Naive thymus-derived CD4-positive, alpha-beta T cell (primary cell): Measurements from ENCODE around the gene ATN1. TPM values are rescaled to one million over a fixed set of nuclear protein-coding genes. Genes with fewer than 3 reads are reported as not detected.

Experiments used
- ATAC-seq: fragments of 150-1000 bp; cut with Tn5 transposase; 2 replicates; pipeline ENCODE4 v1.10.0; 2021; ENCODE audit warnings: mild to moderate bottlenecking, moderate library complexity
- CTCF ChIA-PET: fragments of 350-600 bp; sonication (Branson Sonifier 250); formaldehyde crosslinking; loops from one replicate; lab custom pipeline; 2021; ENCODE audit warnings: antibody characterized with exemption; lab: Charles Lee
- POLR2A ChIA-PET: fragments of 350-600 bp; sonication (Branson Sonifier 250); formaldehyde crosslinking; loops from one replicate; lab custom pipeline; 2021; ENCODE audit warnings: antibody characterized with exemption, inconsistent platforms; lab: Charles Lee
- DNase-seq, 9 donors: peaks; one replicate each; pipeline versions ENCODE4 v3.0.0 to v3.0.0-alpha.2; 2020 to 2022; ENCODE audit warnings: mixed read lengths in 1 of 9
- H3K27ac ChIP-seq: one replicate; pipeline ENCODE4 v1.7.0; 2013; ENCODE audit warnings: mild to moderate bottlenecking, low read depth, low read length, moderate library complexity
- H3K27me3 ChIP-seq, 2 donors: one replicate each; pipeline ENCODE4 v1.7.0; 2013; ENCODE audit warnings: low read length in 2 of 2, mild to moderate bottlenecking in 2 of 2, moderate library complexity in 2 of 2; ENCODE audit not compliant: control insufficient read depth in 2 of 2, insufficient read depth in 2 of 2
- H3K36me3 ChIP-seq, 3 experiments: 1 replicate in 2 of 3; 2 replicates in 1 of 3; pipeline ENCODE4 v1.7.0; 2013; ENCODE audit warnings: low read length in 3 of 3, mild to moderate bottlenecking in 3 of 3, moderate library complexity in 1 of 3; ENCODE audit not compliant: insufficient read depth in 3 of 3, control insufficient read depth in 2 of 3
- H3K4me1 ChIP-seq, 2 donors: one replicate each; pipeline ENCODE4 v1.7.0; 2013; ENCODE audit warnings: low read length in 2 of 2, mild to moderate bottlenecking in 2 of 2, moderate library complexity in 1 of 2; ENCODE audit not compliant: control insufficient read depth in 2 of 2, insufficient read depth in 2 of 2
- H3K4me3 ChIP-seq: 2 replicates; pipeline ENCODE4 v1.7.0; 2013; ENCODE audit warnings: mild to moderate bottlenecking, low read length
- H3K9me3 ChIP-seq, 3 experiments: 1 replicate in 2 of 3; 2 replicates in 1 of 3; pipeline ENCODE4 v1.7.0; 2013; ENCODE audit warnings: low read length in 3 of 3; ENCODE audit not compliant: control insufficient read depth in 2 of 3
- H3K27ac Mint-ChIP-seq, 9 donors: one replicate each; pipeline ENCODE4 v1.8.0; 2020 to 2022; ENCODE audit warnings: mixed read lengths in 9 of 9, mild to moderate bottlenecking in 8 of 9, moderate library complexity in 5 of 9, inconsistent platforms in 2 of 9
- H3K27me3 Mint-ChIP-seq, 5 donors: one replicate each; pipeline ENCODE4 v1.8.0; 2021 to 2022; ENCODE audit warnings: mixed read lengths in 5 of 5, mild to moderate bottlenecking in 1 of 5
- H3K36me3 Mint-ChIP-seq, 5 donors: one replicate each; pipeline ENCODE4 v1.8.0; 2020 to 2022; ENCODE audit warnings: mixed read lengths in 5 of 5, mild to moderate bottlenecking in 3 of 5, inconsistent platforms in 1 of 5
- H3K4me1 Mint-ChIP-seq, 7 donors: one replicate each; pipeline ENCODE4 v1.8.0; 2020 to 2022; ENCODE audit warnings: mixed read lengths in 7 of 7, mild to moderate bottlenecking in 3 of 7, inconsistent platforms in 1 of 7
- H3K4me3 Mint-ChIP-seq, 10 donors: one replicate each; pipeline ENCODE4 v1.8.0; 2020 to 2022; ENCODE audit warnings: mild to moderate bottlenecking in 10 of 10, mixed read lengths in 10 of 10, moderate library complexity in 6 of 10, inconsistent platforms in 2 of 10
- H3K9me3 Mint-ChIP-seq, 11 donors: one replicate each; pipeline ENCODE4 v1.8.0; 2020 to 2022; ENCODE audit warnings: mixed read lengths in 11 of 11, mild to moderate bottlenecking in 4 of 11, inconsistent platforms in 1 of 11, moderate library complexity in 1 of 11
- intact Hi-C, 2 donors: fragments of 100-400 bp; cut with micrococcal nuclease; formaldehyde crosslinking; loops; one replicate each; pipeline ENCODE4 v1.15.1; 2023
- polyA plus RNA-seq, 2 donors: library from polyadenylated mRNA; unstranded; fragments of 300-500 nt; fragmentation: Illumina TruSeq; gene quantifications; one replicate each; pipeline ENCODE4 v1.2.3, GENCODE V29; 2021
- total RNA-seq, 6 experiments: library from RNA in 5 of 6; stranded (reverse) in 5 of 6; gene quantifications; 1 replicate in 5 of 6; 2 replicates in 1 of 6; pipeline ENCODE4 v1.2.3 and lab custom pipeline; 2021 to 2026

The ATN1 gene
- total and polyA plus RNA-seq, 7 experiments from 2014 or later = 0.95 to 42.2 (median 32.9) TPM

- Histone ChIP-seq H3K27ac (peak overlapping the region; percentile 92), H3K4me1 (peaks cover 5 to 38% of the 10 kb centered on the region in 2 donors), H3K4me3 (peak overlapping the region; percentile 90), H3K9me3 (no peaks in the 10 kb centered on the region), H3K36me3 (peaks cover 0 to 8% (median 0%) of the 10 kb centered on the region in 3 experiments), H3K27me3 (no peaks in the 10 kb centered on the region)
- Mint-ChIP-seq H3K4me1 (peaks cover 44 to 73% (median 56%) of the 10 kb centered on the region in 7 donors), H3K27me3 (no peaks in the 10 kb centered on the region), H3K27ac (peak overlapping the region; percentile 88 to 99 (median 96)), H3K4me3 (peak overlapping the region; percentile 75 to 88 (median 84)), H3K36me3 (peaks cover 0 to 19% (median 0%) of the 10 kb centered on the region in 5 donors), H3K9me3 (no peaks in the 10 kb centered on the region)
- DNase-seq (no peak), ATAC-seq (no peak)
- CTCF ChIA-PET = interaction anchor here (0.6 to 5.1 kb wide), 5 partner anchors 9 to 30 kb away, joined by 3 to 47 read pairs (median 4); no protein-coding TSS in a partner anchor
- POLR2A ChIA-PET = interaction anchor here (0.5 to 23.3 kb wide), 12 partner anchors 6 to 270 kb away, joined by 3 to 1270 read pairs (median 19); partner anchors contain the start of genes ATN1, C12orf57, CDCA3 and ENO2
- intact Hi-C loops = loop anchor here in 1 of 2 donors (5.0 kb wide), 1 partner anchor 251 kb away; the partner anchor contains the start of gene PEX5
Observed at GRCh38 chr12:6936194-6936635, 8.5 kb downstream of the ATN1 start.

- no peaks in the 10 kb centered on the region for H3K9me3 Mint-ChIP-seq
- no peaks in the 10 kb centered on the region for H3K27me3 Mint-ChIP-seq
- Histone ChIP-seq H3K4me3 (peak overlapping the region; percentile 90), H3K36me3 (peaks cover 0 to 8% (median 0%) of the 10 kb centered on the region in 3 experiments), H3K27ac (peak overlapping the region; percentile 92), H3K27me3 (no peaks in the 10 kb centered on the region), H3K4me1 (peaks cover 5 to 35% of the 10 kb centered on the region in 2 donors), H3K9me3 (no peaks in the 10 kb centered on the region)
- H3K4me3 Mint-ChIP-seq = peak overlapping the region; percentile 75 to 88 (median 84)
- peak; percentile 28 for ATAC-seq
- peaks cover 44 to 70% (median 55%) of the 10 kb centered on the region in 7 donors for H3K4me1 Mint-ChIP-seq
- POLR2A ChIA-PET = interaction anchor here (0.5 to 23.3 kb wide), 21 partner anchors 6 to 271 kb away, joined by 3 to 1270 read pairs (median 8); partner anchors contain the start of genes ATN1, C12orf57, CDCA3 and EMG1
- CTCF ChIA-PET = interaction anchor here (0.7 to 5.1 kb wide), 15 partner anchors 8 to 176 kb away, joined by 3 to 47 read pairs (median 4); partner anchors contain the start of genes C1RL and SPSB2
- peaks cover 0 to 21% (median 0%) of the 10 kb centered on the region in 5 donors for H3K36me3 Mint-ChIP-seq
- peak; percentile 24 to 89 (median 65) for DNase-seq
- H3K27ac Mint-ChIP-seq = peak overlapping the region; percentile 91 to 99 (median 96)
- intact Hi-C loops = loop anchor here in 1 of 2 donors (1.0 to 5.0 kb wide), 2 partner anchors 8 to 250 kb away; partner anchors contain the start of gene PEX5
Observed at GRCh38 chr12:6936636-6937480, 9.1 kb downstream of the ATN1 start.

DNA sequence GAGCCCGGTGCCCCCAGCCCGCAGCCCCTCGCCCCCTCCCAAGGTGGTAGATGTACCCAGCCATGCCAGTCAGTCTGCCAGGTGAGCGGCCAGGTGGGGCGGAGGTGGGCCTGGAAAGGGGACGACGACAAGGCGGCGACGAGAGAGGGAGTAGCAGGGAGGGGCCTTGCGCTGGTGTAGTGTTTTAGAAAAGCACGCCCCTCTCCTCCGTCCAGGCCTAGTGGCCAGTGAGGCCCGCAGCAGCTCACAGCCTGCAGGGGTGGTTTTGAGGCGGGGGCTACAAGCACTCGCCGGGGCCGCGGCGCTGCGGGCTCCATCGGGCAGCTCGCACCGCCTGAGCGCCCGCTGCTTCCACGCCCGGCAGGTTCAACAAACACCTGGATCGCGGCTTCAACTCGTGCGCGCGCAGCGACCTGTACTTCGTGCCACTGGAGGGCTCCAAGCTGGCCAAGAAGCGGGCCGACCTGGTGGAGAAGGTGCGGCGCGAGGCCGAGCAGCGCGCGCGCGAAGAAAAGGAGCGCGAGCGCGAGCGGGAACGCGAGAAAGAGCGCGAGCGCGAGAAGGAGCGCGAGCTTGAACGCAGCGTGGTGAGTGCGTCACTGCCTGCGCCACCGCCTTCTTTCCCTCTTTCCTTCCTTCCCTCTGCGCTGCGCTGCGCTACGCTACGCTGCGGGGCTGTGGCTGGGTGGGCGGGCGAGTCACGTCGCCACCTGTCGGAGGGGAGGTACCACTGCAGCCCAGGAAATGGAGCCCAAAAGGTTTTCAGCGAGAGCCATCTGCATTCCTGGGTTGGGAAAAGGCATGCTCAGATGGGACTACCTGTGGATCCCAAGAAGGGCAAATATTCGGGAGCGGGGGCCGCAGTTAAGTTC lies 10.0 kb downstream of the ATN1 start:
- H3K27me3 Mint-ChIP-seq = no peaks in the 10 kb centered on the region
- H3K9me3 Mint-ChIP-seq = no peaks in the 10 kb centered on the region
- intact Hi-C loops = loop anchor here (1.0 to 5.0 kb wide), 12 partner anchors 8 to 250 kb away; partner anchors contain the start of genes EMG1 (in 2 of the 2), ENO2 (in 2 of the 2), PHB2 (in 2 of the 2) and LPCAT3 (in 1 of the 2)
- Histone ChIP-seq H3K27me3 (no peaks in the 10 kb centered on the region), H3K27ac (peak overlapping the region; percentile 92), H3K36me3 (peaks cover 0 to 8% (median 0%) of the 10 kb centered on the region in 3 experiments), H3K9me3 (no peaks in the 10 kb centered on the region), H3K4me1 (peaks cover 5 to 30% of the 10 kb centered on the region in 2 donors), H3K4me3 (peak overlapping the region; percentile 90)
- H3K4me3 Mint-ChIP-seq = peak overlapping the region; percentile 75 to 88 (median 84)
- peaks cover 0 to 21% (median 0%) of the 10 kb centered on the region in 5 donors for H3K36me3 Mint-ChIP-seq
- ChIA-PET POLR2A (interaction anchor here (0.6 to 23.3 kb wide), 21 partner anchors 5 to 372 kb away, joined by 3 to 1270 read pairs (median 5); partner anchors contain the start of genes ATN1, C12orf57, CDCA3 and EMG1), CTCF (interaction anchor here (0.5 to 5.1 kb wide), 19 partner anchors 9 to 178 kb away, joined by 3 to 47 read pairs (median 4); partner anchors contain the start of genes C1RL, SPSB2 and TPI1)
- DNase-seq (peak; percentile 81 to 96 (median 93)), ATAC-seq (peak; percentile 97)
- peak overlapping the region; percentile 91 to 99 (median 96) for H3K27ac Mint-ChIP-seq
- H3K4me1 Mint-ChIP-seq = peaks cover 40 to 67% (median 51%) of the 10 kb centered on the region in 7 donors

- no peaks in the 10 kb centered on the region for H3K27me3 ChIP-seq
- ATAC-seq (no peak), DNase-seq (no peak)
- no peaks in the 10 kb centered on the region for H3K9me3 ChIP-seq
- peaks cover 37 to 67% (median 51%) of the 10 kb centered on the region in 7 donors for H3K4me1 Mint-ChIP-seq
- ChIA-PET CTCF (interaction anchor here (0.5 to 5.1 kb wide), 18 partner anchors 8 to 444 kb away, joined by 3 to 47 read pairs (median 4); partner anchors contain the start of genes C1RL, SPSB2 and TPI1), POLR2A (interaction anchor here (0.5 to 23.3 kb wide), 21 partner anchors 4 to 372 kb away, joined by 3 to 1270 read pairs (median 5); partner anchors contain the start of genes ATN1, C12orf57, CDCA3 and EMG1)
- intact Hi-C loops = loop anchor here (1.0 to 5.0 kb wide), 11 partner anchors 14 to 249 kb away; partner anchors contain the start of genes EMG1 (in 2 of the 2), ENO2 (in 2 of the 2), PHB2 (in 2 of the 2) and LPCAT3 (in 1 of the 2)
- H3K27ac ChIP-seq = peak overlapping the region; percentile 92
- no peaks in the 10 kb centered on the region for H3K27me3 Mint-ChIP-seq
- H3K4me1 ChIP-seq = peaks cover 12 to 27% of the 10 kb centered on the region in 2 donors
- H3K36me3 Mint-ChIP-seq = peaks cover 0 to 21% (median 0%) of the 10 kb centered on the region in 5 donors
- peak overlapping the region; percentile 91 to 99 (median 96) for H3K27ac Mint-ChIP-seq
- peaks cover 0 to 8% (median 0%) of the 10 kb centered on the region in 3 experiments for H3K36me3 ChIP-seq
- H3K4me3 ChIP-seq = no peak overlapping the region
- peak overlapping the region in 7 of 10 donors; percentile 34 to 88 (median 86) for H3K4me3 Mint-ChIP-seq
- H3K9me3 Mint-ChIP-seq = peaks cover 0 to 2% (median 0%) of the 10 kb centered on the region in 11 donors
Observed at GRCh38 chr12:6938353-6939190, 10.8 kb downstream of the ATN1 start.

DNA sequence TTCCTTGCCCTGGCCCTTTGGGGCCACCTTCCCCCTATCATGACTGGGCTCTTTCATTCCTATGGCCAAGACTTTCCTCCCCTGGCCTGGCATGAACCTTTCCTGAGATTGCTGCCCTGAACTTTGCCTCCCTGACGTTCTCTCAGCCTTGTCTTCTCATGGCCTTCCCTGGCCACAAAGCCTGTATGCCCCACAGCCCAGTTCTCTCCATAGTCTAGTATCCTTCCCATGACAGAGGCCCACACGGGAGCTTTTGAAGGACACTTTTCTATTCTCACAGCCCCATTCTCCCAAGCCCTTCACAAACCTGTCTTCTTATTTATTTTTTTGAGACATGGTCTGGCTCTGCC lies 11.4 kb downstream of the ATN1 start:
- peaks cover 31 to 65% (median 48%) of the 10 kb centered on the region in 7 donors for H3K4me1 Mint-ChIP-seq
- Histone ChIP-seq H3K4me3 (no peak overlapping the region), H3K9me3 (no peaks in the 10 kb centered on the region), H3K36me3 (peaks cover 0 to 10% (median 0%) of the 10 kb centered on the region in 3 experiments), H3K27ac (no peak overlapping the region), H3K27me3 (no peaks in the 10 kb centered on the region), H3K4me1 (peaks cover 12 to 26% of the 10 kb centered on the region in 2 donors)
- intact Hi-C loops = loop anchor here in 1 of 2 donors (5.0 kb wide), 1 partner anchor 248 kb away; the partner anchor contains the start of gene PEX5
- peaks cover 0 to 18% (median 0%) of the 10 kb centered on the region in 5 donors for H3K36me3 Mint-ChIP-seq
- H3K4me3 Mint-ChIP-seq = peak overlapping the region in 7 of 10 donors; percentile 9 to 57 (median 49)
- ATAC-seq (no peak), DNase-seq (no peak)
- peak overlapping the region; percentile 13 to 91 (median 78) for H3K27ac Mint-ChIP-seq
- H3K9me3 Mint-ChIP-seq = peaks cover 0 to 7% (median 0%) of the 10 kb centered on the region in 11 donors
- no peaks in the 10 kb centered on the region for H3K27me3 Mint-ChIP-seq
- ChIA-PET POLR2A (interaction anchor here (0.5 to 23.3 kb wide), 9 partner anchors 3 to 172 kb away, joined by 3 to 1270 read pairs (median 48); partner anchors contain the start of genes ATN1, C12orf57, EMG1 and ENO2), CTCF (interaction anchor here (0.5 to 2.1 kb wide), 10 partner anchors 14 to 445 kb away, joined by 3 to 17 read pairs (median 4); partner anchors contain the start of genes SPSB2 and TPI1)
